HCT116 (cell line): ENCODE measurements around the gene CNTNAP2. TPM values are rescaled to one million over a fixed set of nuclear protein-coding genes. Genes with fewer than 3 reads are reported as not detected.
"Not testable (repeated sequence)": the region's sequence is repeated elsewhere in the genome, so short reads cannot be mapped to it uniquely, and the experiment has no call there.

Experiments used
- ATAC-seq: fragments of 200-7000 bp; cut with Tn5 transposase; 2 replicates; pipeline ENCODE4 v1.9.1; 2020; ENCODE audit warnings: mild to moderate bottlenecking, moderate library complexity
- BruUV-seq: library from RNA; stranded (reverse); fragments of 400-500 nt; replicated peaks from 2 replicates; lab custom pipeline; 2021; lab: Mats Ljungman, UMichigan
- CTCF ChIA-PET: fragments of 300-600 bp; sonication (Branson Sonifier 250); formaldehyde crosslinking; loops from one replicate; lab custom pipeline; 2021; ENCODE audit warnings: antibody characterized with exemption; lab: Charles Lee
- POLR2A ChIA-PET: fragments of 300-600, 350-600 bp; sonication (Branson Sonifier 250); formaldehyde crosslinking; loops from one replicate; lab custom pipeline; 2021; ENCODE audit warnings: antibody characterized with exemption; lab: Charles Lee
- RAD21 ChIA-PET, 2 experiments: fragments of 300-600 bp; sonication (Branson Sonifier 250); formaldehyde crosslinking; loops; one replicate each; lab custom pipeline; 2023; ENCODE audit warnings: low total read pairs in 2 of 2; ENCODE audit not compliant: uncharacterized antibody in 2 of 2, unreplicated experiment in 2 of 2, low non-redundant PET in 1 of 2; lab: Charles Lee
- DNase-seq: peaks from one replicate; pipeline ENCODE4 v3.0.0-alpha.2; 2010; ENCODE audit warnings: low read depth, low spot score
- H2AFZ ChIP-seq: fragments of 200-600 bp; shearing (Covaris generic), sonication (generic); 2 replicates; pipeline ENCODE4 v1.6.1; 2017; ENCODE audit warnings: low read depth, mixed run types, mixed read lengths, antibody characterized with exemption, low read length; ENCODE audit not compliant: poor library complexity, severe bottlenecking
- H3K27ac ChIP-seq: 2 replicates; pipeline ENCODE4 v1.5.1; 2012; ENCODE audit warnings: low read depth, low read length
- H3K27me3 ChIP-seq: fragments of 200-600 bp; sonication (generic); 2 replicates; pipeline ENCODE4 v1.6.1; 2016; ENCODE audit warnings: mixed run types, low read length, mixed read lengths; ENCODE audit not compliant: insufficient read depth
- H3K36me3 ChIP-seq, 2 experiments: fragments of 200-500 bp in 1 of 2; fragments of 200-600 bp in 1 of 2; sonication (Bioruptor generic) in 1 of 2; sonication (generic) in 1 of 2; 2 replicates each; pipeline versions ENCODE4 v1.5.1 to v1.6.1; 2014 to 2016; ENCODE audit warnings: low read length in 2 of 2, inconsistent platforms in 1 of 2, mixed read lengths in 1 of 2, mixed run types in 1 of 2; ENCODE audit not compliant: insufficient read depth in 2 of 2, control insufficient read depth in 1 of 2
- H3K4me1 ChIP-seq, 2 experiments: fragments of 200-600 bp in 1 of 2; sonication (generic) in 1 of 2; 2 replicates each; pipeline versions ENCODE4 v1.5.1 to v1.6.1; 2012 to 2017; ENCODE audit warnings: low read length in 2 of 2, inconsistent platforms in 1 of 2, mild to moderate bottlenecking in 1 of 2, mixed read lengths in 1 of 2, mixed run types in 1 of 2, moderate library complexity in 1 of 2; ENCODE audit not compliant: insufficient read depth in 2 of 2, control insufficient read depth in 1 of 2
- H3K4me2 ChIP-seq: fragments of 200-600 bp; sonication (generic); 2 replicates; pipeline ENCODE4 v1.6.1; 2017; ENCODE audit warnings: mixed run types, low read length, mixed read lengths
- H3K4me3 ChIP-seq, 2 experiments: fragments of 200-600 bp in 1 of 2; sonication (generic) in 1 of 2; replicated peaks in 1 of 2; 2 replicates each; pipeline ENCODE4 v1.5.1; 2011 to 2016; ENCODE audit warnings: low read length in 2 of 2, control low read depth in 1 of 2, low read depth in 1 of 2, mild to moderate bottlenecking in 1 of 2, mixed read lengths in 1 of 2, mixed run types in 1 of 2
- H3K79me2 ChIP-seq: fragments of 200-600 bp; sonication (generic); 2 replicates; pipeline ENCODE4 v1.6.1; 2017; ENCODE audit warnings: mild to moderate bottlenecking, mixed run types, low read length, moderate library complexity, mixed read lengths; ENCODE audit not compliant: insufficient read depth
- H3K9ac ChIP-seq: fragments of 200-600 bp; sonication (generic); 2 replicates; pipeline ENCODE4 v1.6.1; 2016; ENCODE audit warnings: low read length, mixed read lengths
- H3K9me2 ChIP-seq: fragments of 200-600 bp; sonication (generic), shearing (Covaris generic); 2 replicates; pipeline ENCODE4 v1.6.1; 2017; ENCODE audit warnings: mixed run types, mild to moderate bottlenecking, moderate library complexity; ENCODE audit not compliant: insufficient read depth
- H3K9me3 ChIP-seq, 2 experiments: fragments of 200-500 bp in 1 of 2; fragments of 200-600 bp in 1 of 2; sonication (Bioruptor generic) in 1 of 2; sonication (generic) in 1 of 2; 2 replicates each; pipeline ENCODE4 v1.6.1; 2014 to 2017; ENCODE audit warnings: low read length in 2 of 2, mixed read lengths in 2 of 2, inconsistent platforms in 1 of 2, low read depth in 1 of 2, mild to moderate bottlenecking in 1 of 2, mixed run types in 1 of 2, moderate library complexity in 1 of 2; ENCODE audit not compliant: control insufficient read depth in 1 of 2, insufficient read depth in 1 of 2
- H4K20me1 ChIP-seq: fragments of 200-600 bp; sonication (generic), shearing (Covaris generic); 2 replicates; pipeline ENCODE4 v1.6.1; 2017; ENCODE audit warnings: mixed run types, mild to moderate bottlenecking, moderate library complexity; ENCODE audit not compliant: insufficient read depth
- CEBPB ChIP-seq: IDR thresholded peaks from 2 replicates; pipeline ENCODE4 v1.6.1; 2012; ENCODE audit warnings: low read depth
- EZH2 ChIP-seq: fragments of 200-600 bp; sonication (generic); IDR thresholded peaks from 2 replicates; pipeline ENCODE4 v1.6.1; 2017; ENCODE audit warnings: antibody characterized with exemption, mixed run types
- EZH2phosphoT487 ChIP-seq: fragments of 200-600 bp; IDR thresholded peaks from 2 replicates; pipeline ENCODE4 v1.6.1; 2018; ENCODE audit warnings: antibody characterized with exemption, borderline replicate concordance
- JUND ChIP-seq: IDR thresholded peaks from 2 replicates; pipeline ENCODE4 v1.6.1; 2012
- RAD21 ChIP-seq: IDR thresholded peaks from 2 replicates; pipeline ENCODE4 v1.6.1; 2012; ENCODE audit warnings: low read depth, mild to moderate bottlenecking
- SIN3A ChIP-seq: IDR thresholded peaks from 2 replicates; pipeline ENCODE4 v1.6.1; 2012; ENCODE audit warnings: low read depth
- SP1 ChIP-seq: IDR thresholded peaks from 2 replicates; pipeline ENCODE4 v1.6.1; 2012; ENCODE audit warnings: low read depth
- SRF ChIP-seq: IDR thresholded peaks from 2 replicates; pipeline ENCODE4 v1.6.1; 2012; ENCODE audit warnings: low read depth
- TCF7L2 ChIP-seq: IDR thresholded peaks from 2 replicates; pipeline ENCODE4 v1.7.0; 2011; ENCODE audit warnings: borderline replicate concordance, inconsistent platforms; ENCODE audit not compliant: insufficient read depth, insufficient read length; ENCODE audit errors: extremely low read depth
- YY1 ChIP-seq: IDR thresholded peaks from 2 replicates; pipeline ENCODE4 v1.6.1; 2011; ENCODE audit warnings: low read length, low read depth, moderate library complexity, mild to moderate bottlenecking; ENCODE audit not compliant: insufficient replicate concordance; ENCODE audit errors: extremely low read depth
- ZBTB33 ChIP-seq: IDR thresholded peaks from 2 replicates; pipeline ENCODE4 v1.6.1; 2011; ENCODE audit warnings: mild to moderate bottlenecking, low read length, moderate library complexity; ENCODE audit not compliant: insufficient replicate concordance; ENCODE audit errors: extremely low read depth
- ZFX ChIP-seq: fragments of 450-650 bp; IDR thresholded peaks from 2 replicates; pipeline ENCODE4 v1.6.1; 2017
- ZNF274 ChIP-seq: fragments of 200-500 bp; sonication (Bioruptor generic); IDR thresholded peaks from 2 replicates; pipeline ENCODE4 v1.6.1; 2014; ENCODE audit warnings: mild to moderate bottlenecking, low read depth, low read length, inconsistent platforms
- intact Hi-C: fragments of 100-400 bp; cut with micrococcal nuclease; formaldehyde crosslinking; loops from 2 replicates; pipeline ENCODE4 v1.10.0; 2022
- total RNA-seq: library from RNA; stranded (reverse); gene quantifications from one replicate; pipeline ENCODE4 v1.2.1, GENCODE V29; 2021; ENCODE audit not compliant: unreplicated experiment
- TF ChIP-seq, protein P1 (sequence below): IDR thresholded peaks from 2 replicates; pipeline ENCODE4 v1.6.1; 2012
- TF ChIP-seq, protein P2 (sequence below): IDR thresholded peaks from 2 replicates; pipeline ENCODE4 v1.6.1; 2012
- TF ChIP-seq, protein P3 (sequence below), 3 experiments: fragments of 200-600 bp in 1 of 3; sonication (generic) in 1 of 3; IDR thresholded peaks in 2 of 3; conservative IDR thresholded peaks in 1 of 3; 2 replicates each; pipeline ENCODE4 v1.5.1; 2012 to 2017; ENCODE audit warnings: low read depth in 2 of 3, low read length in 2 of 3, antibody characterized with exemption in 1 of 3, borderline replicate concordance in 1 of 3, control low read depth in 1 of 3, mild to moderate bottlenecking in 1 of 3, mixed read lengths in 1 of 3, mixed run types in 1 of 3, moderate library complexity in 1 of 3; ENCODE audit not compliant: insufficient read depth in 1 of 3

The CNTNAP2 gene
- total RNA-seq, 1 experiment from 2014 or later = 0.37 TPM

- no peaks in the 10 kb centered on the region for H3K9me2 ChIP-seq
- TF ChIP-seq, protein P1, sequence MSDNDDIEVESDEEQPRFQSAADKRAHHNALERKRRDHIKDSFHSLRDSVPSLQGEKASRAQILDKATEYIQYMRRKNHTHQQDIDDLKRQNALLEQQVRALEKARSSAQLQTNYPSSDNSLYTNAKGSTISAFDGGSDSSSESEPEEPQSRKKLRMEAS = no peak
- TF ChIP-seq EZH2phosphoT487 (no peak), SIN3A (no peak), TCF7L2 (no peak), CEBPB (no peak), YY1 (no peak), ZNF274 (no peak), SRF (no peak), SP1 (no peak), EZH2 (no peak), ZFX (no peak), RAD21 (no peak), JUND (no peak), ZBTB33 (no peak)
- TF ChIP-seq, protein P2, sequence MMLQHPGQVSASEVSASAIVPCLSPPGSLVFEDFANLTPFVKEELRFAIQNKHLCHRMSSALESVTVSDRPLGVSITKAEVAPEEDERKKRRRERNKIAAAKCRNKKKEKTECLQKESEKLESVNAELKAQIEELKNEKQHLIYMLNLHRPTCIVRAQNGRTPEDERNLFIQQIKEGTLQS = no peak
- TF ChIP-seq, protein P3, sequence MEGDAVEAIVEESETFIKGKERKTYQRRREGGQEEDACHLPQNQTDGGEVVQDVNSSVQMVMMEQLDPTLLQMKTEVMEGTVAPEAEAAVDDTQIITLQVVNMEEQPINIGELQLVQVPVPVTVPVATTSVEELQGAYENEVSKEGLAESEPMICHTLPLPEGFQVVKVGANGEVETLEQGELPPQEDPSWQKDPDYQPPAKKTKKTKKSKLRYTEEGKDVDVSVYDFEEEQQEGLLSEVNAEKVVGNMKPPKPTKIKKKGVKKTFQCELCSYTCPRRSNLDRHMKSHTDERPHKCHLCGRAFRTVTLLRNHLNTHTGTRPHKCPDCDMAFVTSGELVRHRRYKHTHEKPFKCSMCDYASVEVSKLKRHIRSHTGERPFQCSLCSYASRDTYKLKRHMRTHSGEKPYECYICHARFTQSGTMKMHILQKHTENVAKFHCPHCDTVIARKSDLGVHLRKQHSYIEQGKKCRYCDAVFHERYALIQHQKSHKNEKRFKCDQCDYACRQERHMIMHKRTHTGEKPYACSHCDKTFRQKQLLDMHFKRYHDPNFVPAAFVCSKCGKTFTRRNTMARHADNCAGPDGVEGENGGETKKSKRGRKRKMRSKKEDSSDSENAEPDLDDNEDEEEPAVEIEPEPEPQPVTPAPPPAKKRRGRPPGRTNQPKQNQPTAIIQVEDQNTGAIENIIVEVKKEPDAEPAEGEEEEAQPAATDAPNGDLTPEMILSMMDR (IDR thresholded peaks at IDR 0.05 in 2 of 3, conservative IDR thresholded peaks at IDR 0.05 in 1 of 3; ENCODE audit: borderline replicate concordance in 1 of 3, insufficient read depth in 1 of 3, low read depth in 2 of 3, low read length in 2 of 3) = no peak
- H3K79me2 ChIP-seq = no peaks in the 10 kb centered on the region
- H3K4me1 ChIP-seq = no peaks in the 10 kb centered on the region
- ATAC-seq (no peak), DNase-seq (no peak)
- ChIA-PET POLR2A (no interaction called here), CTCF (no interaction called here), RAD21 (no interaction called here)
- intact Hi-C loops = no loop called here
- H3K27me3 ChIP-seq = no peaks in the 10 kb centered on the region
- H3K4me3 ChIP-seq = no peak overlapping the region
- no peaks in the 10 kb centered on the region for H4K20me1 ChIP-seq
- H3K9ac ChIP-seq = no peak overlapping the region
- H3K36me3 ChIP-seq = no peaks in the 10 kb centered on the region
- no peaks in the 10 kb centered on the region for H3K9me3 ChIP-seq
- H3K4me2 ChIP-seq = no peak overlapping the region
- no peak overlapping the region for H3K27ac ChIP-seq
- no TSS peak for BruUV-seq
- H2AFZ ChIP-seq = no peak overlapping the region
Measured at GRCh38 chr7:148299350-148300276, 2183.0 kb downstream of the CNTNAP2 start.

DNA sequence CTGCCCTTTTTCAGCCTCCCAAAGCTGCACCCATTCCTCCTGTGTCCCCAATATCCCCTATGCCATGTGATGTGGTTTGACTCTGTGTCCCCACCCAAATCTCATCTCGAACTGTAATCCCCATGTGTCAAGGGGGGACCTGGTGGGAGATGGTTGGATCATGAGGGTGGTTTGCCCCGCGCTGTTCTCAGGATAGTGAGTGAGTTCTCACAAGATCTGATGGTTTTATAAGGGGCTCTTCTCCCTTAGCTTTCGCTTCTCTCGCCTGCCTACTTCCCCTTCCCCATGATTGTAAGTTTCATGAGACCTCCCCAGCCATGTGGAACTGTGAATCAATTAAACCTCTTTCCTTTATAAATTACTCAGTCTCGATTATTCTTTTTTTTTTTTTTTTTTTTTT lies 2185.8 kb downstream of the CNTNAP2 start:
- ATAC-seq, H3K9me3 ChIP-seq, POLR2A ChIA-PET, H3K27me3 ChIP-seq, H3K4me3 ChIP-seq, H3K9ac ChIP-seq, H3K36me3 ChIP-seq, H3K9me2 ChIP-seq, H4K20me1 ChIP-seq, DNase-seq, H3K27ac ChIP-seq, H3K4me2 ChIP-seq, RAD21 ChIA-PET, BruUV-seq, H3K4me1 ChIP-seq, intact Hi-C loops, H2AFZ ChIP-seq, H3K79me2 ChIP-seq: not testable (repeated sequence)
- CTCF ChIA-PET = interaction anchor here (0.6 kb wide), 1 partner anchor 503 kb away, joined by 3 read pairs; no protein-coding TSS in a partner anchor
